GM21717 (cell line): ENCODE data around the gene GNLY.

Experiments
- ATAC-seq: cut with Tn5 transposase; IDR thresholded peaks from one replicate; pipeline ENCODE4 v1.9.1; 2021; ENCODE audit warnings: mild to moderate bottlenecking, moderate library complexity; ENCODE audit not compliant: unreplicated experiment

Gene GNLY

DNA sequence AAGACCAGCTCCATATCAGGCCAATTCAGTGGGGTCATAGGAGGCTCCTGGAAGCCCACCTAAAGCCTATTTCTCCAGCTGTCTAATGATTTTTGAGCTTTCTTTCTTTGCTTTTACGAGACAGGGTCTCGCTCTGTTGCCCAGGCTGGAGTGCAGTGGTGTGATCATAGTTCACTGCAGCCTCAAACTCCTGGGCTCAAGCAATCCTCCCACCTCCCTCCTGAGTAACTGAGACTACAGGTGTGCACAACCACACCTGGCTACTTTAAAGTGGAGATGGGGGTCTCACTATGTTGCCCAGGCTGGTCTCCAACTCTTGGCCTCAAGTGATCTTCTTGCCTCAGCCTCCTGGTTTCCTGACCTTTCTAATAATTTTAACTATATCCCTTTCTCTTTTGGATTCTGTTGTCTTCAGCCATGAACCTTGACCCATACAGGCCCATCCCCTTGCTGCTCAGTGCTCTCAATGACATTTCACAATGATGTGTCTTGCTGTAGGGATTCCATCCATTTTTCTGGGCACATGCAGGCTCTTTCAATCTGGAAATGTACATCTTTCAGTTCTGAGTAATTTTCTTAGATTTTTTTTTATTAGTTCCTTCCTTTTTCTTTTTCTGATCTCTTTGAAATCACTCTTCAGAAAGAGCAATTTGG is 29.7 kb downstream of the GNLY start:
- ATAC-seq: no peak

DNA sequence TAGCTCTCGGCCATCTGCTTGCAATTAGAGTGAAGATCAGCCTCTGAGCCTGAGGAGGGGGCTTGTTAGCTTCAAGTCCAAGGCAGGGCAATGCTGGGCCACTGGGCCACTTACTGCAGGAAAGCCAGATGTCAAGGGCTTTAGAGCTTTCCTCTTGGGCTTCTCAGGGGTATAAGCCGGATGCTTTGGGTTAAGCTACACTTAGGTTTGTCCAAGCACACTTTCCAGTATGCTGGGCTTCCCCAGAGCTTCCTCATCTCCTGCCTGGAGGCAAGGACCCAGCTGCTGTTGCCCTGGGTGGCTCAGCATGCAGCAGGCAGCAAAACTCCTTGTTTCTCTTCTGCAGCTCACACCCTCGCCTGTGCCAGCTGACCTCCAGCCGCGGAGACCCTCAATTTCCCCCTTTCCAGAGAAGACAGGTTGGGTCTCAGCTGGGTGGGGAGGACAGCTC is 30.6 kb downstream of the GNLY start:
- no peak for ATAC-seq

DNA sequence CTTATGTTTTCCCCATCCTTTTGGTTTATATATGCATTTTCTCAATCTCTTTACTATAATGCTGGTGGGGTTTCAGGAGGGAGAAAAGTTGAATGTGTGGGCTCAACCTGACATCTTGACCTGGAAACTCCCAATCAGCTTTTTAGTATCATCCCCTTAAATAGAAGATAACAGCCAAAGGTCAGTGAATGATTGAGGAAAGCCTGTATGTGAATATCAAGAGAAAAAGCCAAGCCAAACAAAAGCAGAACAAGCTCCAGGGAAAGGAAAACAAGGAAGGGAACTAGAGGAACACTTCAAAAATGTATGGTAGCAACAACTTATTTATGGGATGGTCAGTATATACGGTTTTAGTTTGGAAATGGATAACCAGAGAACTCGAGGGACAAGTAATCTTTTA is 31.3 kb downstream of the GNLY start:
- no peak for ATAC-seq

DNA sequence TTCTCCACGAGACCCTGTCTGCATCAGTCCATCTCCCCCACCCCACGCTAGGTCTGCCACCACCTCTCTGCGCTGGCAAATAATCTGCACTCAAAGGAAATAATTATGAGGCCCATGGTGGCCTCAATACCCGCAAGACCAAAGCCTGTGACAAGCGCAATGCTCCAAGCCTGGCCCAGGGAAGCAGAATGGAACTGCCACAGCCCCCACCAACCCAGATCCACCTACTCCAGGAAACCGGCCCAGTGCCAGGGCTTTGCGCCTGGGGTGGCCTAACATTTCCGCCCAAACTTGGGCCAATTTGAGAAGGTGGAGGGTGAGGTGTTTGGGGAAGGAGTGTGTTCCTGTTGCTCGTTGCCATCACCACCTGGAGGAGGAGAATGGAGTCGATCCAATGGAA is 33.6 kb downstream of the GNLY start:
- no peak for ATAC-seq

DNA sequence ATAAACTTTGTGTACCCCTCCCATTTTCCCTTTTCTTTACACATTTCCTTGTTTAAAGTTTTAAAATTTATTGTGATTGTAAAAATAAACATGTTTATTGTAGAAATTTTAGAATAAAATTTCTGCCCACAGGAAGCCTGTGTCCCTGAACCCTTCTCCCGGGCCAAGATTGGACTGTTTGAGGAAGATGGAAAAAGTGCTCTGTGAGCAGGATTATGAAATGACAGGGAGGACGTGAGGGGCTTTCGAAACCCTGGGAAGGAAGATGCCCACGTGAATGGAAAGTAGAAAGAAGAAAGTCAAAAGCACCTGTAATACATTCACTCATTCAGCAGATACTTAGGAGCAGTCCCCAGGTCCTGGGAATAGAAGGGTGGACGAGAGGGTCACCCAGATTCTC is 34.2 kb downstream of the GNLY start:
- ATAC-seq: no peak

DNA sequence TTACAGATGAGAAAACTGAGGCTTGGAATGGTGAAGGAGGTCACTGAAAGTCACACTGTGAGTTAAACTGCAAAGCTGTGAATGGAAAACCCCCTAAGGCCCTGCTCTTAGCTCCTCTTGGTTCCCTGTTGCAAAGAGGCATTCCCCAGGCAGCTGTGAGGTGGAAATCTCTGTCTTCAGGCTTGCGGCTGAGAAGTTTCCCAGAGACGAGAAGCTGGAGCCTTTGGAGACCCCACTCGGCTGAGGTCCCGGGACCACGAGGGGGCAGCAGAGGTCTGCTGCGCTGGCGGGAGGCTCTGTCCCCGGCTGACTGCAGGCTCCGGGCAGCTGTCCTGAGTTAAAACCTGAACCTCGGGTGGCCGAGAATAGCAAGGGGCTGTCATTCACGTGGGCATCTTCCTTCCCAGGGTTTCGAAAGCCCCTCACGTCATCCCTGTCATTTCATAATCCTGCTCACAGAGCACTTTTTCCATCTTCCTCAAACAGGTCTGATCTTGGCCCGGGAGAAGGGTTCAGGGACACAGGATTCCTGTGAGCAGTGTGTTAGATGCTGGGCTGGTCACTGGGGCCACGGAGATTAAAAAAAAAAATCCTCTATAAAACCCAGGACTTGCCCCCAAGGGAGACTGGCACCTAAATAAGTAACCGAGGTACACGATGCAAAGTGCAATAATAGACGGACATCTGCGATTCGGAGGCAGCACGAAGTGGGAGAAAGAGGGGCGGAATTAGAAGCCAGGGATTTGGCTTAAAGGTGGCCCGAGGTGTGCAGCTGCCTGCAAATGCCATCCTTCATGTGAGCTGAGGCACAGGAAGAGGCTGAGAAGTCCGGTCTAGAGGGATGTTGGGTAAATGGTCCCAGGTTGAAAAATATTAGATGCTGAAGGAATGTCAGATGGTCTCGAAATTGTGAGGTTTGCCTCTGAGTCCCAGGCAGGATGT is 35.0 kb downstream of the GNLY start:
- peak; percentile 62 for ATAC-seq

DNA sequence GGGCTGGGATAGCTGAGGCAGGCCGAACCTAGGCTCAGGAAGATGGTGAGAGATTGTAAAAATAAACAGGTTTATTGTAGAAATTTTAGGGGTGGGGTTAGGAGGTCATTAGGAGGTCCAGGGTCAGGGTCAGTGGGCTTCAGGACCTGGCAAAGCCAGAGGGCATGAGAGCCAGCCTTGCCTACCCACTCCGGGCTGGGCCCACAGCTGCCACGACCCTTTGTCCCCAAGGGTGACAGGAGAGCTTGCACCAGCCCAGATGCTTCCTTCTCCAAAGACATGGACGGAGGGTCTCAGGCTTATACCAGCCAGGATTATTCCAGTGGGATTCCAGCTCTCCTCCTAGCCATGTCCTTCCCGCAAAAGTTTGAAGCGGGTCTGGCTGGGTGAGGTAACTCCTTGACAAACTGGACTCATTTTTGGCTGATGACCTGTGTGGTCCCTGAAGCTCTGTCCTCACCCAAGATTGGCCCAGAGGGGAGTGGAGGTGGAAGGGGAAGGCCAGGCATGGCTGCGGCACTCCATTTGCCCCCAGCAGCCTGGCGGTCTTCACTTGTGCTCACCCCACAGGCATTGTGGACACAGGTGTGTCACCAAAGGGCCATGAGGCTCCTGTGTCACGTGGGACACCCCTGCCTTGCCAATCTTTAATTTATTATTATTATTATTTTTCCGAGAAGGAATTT is 35.8 kb downstream of the GNLY start:
- no peak for ATAC-seq

DNA sequence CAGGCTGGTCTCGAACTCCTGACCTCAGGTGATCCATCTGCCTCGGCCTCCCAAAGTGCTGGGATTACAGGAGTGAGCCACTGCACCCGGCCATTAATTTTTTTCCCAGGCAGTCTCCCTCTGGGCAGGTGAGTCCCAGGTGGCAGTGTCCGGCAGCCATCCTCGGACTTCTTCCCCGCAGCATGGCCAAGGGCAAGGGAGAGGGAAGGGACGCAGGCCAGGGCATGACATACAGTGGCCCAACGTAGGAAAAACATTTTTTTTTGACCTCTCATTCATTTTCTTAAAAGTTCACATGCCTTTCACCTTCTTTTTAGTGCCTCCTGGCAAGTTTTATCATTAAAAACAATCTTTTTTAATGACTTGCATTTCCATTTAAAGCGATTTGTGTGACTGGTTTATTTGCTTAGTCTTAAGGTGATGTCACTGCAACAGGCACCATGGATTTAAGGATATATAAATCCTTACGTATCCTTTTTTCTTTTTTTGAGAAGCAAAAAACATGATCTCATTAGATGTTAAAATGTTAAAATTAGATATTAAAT is 36.6 kb downstream of the GNLY start:
- no peak for ATAC-seq

DNA sequence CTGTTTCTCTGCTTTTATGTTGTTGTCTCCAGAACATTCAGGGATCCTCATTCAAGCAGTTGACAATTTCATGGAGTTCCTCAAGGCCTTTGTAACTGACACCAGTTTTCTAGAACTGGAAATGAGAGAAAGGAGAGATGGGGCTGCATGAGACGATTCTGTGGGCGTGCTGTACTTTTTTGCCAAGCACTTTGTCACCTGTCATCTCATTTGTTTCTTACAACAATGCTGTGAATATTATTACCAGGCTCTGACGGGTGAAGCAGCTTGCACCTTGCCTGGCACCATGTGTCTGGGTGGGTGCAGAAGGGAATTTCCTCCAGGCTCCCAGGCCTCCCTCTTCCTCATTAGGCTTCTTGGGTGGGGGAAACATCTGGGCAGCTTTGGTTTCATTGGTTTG is 37.4 kb downstream of the GNLY start:
- no peak for ATAC-seq

DNA sequence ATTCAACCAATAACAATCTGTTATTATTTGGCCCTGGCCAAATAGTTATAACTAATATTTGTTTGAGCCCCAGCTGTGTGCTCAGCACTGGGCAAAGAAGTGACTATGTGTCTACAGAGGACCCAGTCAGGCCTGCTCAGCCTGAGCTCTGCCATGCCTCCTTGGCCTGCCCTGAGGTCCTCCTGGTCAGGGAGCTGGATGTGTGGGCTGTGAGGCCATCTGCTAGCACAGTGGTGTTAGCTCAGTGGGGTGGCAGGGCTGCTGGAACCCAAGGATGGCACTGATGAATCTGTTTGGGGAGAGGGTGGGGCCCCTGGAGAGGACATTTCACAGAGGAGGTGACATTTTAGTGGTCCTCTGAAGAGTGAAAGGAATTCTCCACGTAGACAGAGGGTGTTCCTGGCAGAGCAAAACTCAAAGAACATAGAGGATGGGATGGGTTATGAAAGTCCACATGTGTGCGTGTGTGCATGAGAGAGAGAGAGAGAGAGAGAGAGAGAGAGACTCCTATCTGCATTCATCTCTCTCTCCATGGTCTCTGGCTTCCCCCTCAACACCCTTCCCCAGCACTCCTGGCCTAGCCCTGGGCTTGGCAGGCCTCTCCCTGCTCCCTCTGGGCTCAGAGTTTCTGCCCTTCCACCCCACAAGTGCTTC is 38.4 kb downstream of the GNLY start:
- no peak for ATAC-seq

DNA sequence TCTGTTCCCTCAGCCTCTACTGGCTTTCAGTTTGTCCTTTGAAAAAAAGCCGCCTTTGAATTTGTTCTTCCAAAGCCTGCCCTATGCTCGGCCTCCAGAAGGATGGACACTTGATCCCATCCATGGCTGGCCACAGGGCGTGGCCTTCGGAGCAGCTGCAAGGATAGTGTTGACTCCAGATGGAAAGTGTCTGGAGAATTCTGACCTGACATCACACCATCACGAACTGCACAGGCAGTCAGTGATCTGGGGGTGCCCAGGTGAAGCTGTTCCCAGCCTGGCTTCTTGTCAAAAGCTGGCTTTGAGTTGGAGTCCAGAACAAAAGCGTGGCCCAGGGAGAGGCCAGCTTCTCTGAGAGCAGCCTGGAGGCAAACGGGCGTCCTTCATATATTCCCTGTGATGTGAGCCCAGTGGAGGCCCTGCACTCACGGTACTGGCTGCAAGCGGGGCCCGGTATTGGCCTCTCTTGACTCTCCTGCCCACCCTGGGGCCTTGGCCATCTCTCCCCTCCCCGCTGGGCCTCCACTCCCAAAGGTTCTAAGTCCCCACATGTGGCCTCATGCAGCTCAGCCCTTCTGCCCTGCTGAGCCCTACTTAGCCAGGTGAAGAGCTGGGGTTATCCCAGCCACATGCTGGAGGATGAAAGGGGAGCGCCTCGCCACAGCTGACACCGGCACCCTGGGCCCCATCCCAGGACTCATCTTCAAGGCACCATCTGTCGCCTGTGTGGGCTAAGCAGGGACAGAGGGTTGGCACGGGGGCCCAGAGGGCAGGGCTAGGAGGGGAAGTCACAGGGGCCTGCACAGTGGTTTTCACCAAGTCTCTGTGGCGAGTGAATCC is 39.2 kb downstream of the GNLY start:
- no peak for ATAC-seq

DNA sequence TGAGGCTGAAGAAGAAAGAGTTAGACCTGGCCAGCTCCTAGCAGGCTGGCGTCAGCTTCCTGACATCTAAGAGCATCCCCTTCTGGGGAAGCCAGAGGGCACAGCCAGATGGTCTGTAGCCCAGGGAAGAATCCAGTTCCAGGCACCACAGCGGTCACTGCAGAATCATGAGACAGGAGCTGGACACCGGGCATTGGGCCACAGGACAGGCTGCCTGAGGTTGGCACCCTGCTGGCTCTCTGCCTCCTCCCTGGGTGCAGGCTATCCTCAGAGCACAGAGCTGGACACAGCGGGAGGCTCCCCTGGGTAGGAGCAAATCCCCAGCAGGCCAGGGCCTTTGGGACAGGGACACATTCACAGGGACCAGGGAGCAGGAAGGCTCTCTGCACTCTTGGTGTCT is 39.9 kb downstream of the GNLY start:
- no peak for ATAC-seq

DNA sequence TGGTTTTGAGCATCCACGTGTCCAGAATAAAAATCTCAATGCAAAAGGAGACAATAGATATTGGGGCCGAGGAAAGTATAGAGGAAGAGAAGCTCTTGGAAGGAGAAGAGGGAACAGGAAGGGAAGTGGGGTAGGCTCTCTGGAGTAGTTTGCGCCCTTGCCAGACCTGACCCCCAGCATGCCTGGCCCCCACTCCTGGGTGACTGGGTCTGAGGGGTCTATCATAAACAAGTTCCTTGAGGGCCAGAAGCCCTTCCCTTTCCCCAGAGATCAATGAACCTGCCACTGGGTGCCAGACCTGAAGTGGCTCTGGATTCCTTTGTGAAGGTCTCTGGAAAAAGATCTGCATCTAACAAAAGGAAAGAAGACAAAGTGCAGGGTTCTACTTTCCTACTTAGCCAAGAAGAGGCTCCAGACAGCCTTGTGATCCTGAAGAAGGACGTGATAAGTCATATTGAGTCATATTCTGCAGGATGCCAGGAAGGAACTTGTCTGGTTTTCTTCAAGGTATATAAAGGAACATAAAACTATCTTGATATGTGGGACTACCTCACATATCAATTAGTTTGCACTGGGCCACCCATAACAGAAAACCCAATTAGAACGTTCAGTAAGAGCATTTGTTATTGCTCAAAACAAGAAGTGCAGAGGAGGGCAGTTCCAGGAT is 40.9 kb downstream of the GNLY start:
- ATAC-seq: no peak

DNA sequence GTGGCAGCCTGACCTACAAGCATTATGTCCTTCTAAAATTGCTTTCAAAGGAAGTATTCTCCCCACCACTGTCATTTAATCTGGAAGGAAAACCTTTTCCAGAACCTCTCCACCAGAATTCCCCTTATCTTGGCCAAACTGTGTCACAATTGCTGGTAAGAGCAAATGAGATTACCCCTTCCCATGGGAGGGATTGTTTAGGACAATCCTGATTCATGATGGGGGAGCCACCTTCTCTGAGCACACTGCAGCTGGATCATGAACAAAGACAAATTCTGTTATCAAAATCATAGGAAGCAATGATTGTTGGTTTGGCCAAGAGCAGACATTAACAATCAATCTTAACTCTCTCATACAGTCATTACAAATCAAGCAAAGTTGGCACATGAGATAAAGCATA is 41.5 kb downstream of the GNLY start:
- ATAC-seq: no peak

DNA sequence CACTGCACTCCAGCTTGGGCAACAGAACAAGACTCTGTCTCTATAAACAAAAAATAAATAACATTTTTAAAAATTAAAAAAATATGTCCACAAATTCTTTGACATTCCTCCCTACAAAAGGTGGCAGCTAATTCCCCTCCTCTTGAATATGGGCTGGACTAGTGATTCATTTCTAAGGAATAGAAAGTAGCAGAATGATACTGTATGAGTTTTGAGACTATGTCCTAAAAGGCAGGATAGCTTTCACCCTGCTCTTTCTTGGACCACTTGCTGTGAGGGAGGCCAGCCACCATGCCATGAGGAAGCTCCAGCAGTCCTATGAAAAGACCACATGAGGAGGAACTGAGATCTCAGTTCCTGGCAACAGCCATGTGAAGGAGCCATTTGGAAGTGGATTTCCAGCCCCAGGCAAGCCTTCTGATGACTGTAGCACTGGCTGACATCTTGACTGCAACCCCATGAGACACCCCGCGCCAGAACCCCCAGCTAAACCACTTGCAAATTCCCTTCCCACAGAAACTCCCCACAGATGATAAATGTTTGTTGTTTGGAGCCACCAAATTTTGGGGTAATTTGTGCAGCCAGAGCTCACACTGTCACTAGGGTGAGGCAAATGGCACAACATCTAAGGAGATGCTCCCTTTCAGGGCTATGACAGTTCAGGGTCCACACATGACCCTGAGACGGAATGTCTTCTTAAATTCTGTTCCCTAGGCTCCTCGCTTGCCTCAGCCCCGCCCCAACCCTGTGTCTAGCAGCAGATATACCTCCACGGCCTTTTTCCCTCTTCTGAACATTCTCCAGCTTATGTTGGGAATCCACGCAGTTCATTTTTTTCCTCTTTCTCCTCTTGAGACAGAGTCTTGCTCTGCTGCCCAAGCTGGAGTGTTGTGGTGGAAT is 42.5 kb downstream of the GNLY start:
- ATAC-seq: no peak

DNA sequence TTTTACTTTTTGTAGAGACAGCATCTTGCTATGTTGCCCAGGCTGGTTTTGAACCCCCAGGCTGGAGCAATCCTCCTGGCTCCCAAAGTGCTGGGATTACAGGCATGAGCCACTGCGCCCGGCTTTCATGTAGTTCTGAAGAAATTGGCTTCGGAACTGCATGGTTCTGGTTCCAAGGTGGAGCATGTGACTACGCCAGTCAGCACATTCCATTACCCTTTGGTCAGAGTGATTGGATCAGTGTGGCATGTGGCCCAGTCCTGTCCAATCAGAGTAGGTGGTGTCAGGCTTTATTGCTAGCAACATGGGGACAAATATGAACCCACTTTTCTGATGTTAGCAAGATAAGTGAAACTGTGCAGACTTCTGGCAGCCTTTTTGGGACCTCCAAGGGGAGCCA is 43.3 kb downstream of the GNLY start:
- ATAC-seq: no peak

DNA sequence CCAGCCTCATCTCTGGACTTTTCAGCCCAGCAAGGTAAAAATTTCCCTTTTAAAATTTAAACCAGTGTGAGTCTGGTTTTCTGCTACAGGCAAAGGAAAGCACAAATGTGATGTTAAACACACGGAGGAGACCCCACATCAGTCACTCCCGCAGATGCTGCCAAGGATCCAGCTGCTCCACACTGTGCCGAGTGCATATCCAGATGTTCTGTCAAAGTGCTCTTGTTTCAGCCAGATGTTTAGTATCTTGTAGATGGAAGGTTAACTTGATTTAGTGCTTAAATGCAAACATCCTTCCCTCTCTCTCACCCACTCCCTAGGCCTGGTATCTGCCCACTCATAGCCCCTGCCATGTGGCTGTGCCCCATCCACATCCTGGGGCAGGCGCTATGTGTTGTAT is 43.8 kb downstream of the GNLY start:
- no peak for ATAC-seq

DNA sequence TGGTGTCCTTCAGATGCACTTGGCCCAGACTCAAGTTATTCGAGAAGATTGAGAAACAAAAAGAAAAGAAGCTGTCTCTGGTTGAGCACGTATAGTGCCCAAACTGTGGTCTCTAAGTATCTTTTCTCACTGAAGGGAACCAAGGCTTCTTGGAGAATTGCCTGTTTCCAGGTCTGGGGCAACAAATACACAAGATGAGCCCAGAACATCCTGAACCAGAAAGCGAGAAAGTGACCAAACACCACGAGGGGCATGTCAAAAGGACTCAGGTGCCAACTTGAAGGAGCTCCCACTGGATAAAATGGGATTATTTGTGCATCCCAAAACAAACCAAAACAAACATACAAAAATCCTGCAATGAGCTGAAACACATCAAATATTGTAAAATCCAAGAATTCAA is 46.0 kb downstream of the GNLY start:
- no peak for ATAC-seq
